OCI-M2 (cell line): ENCODE measurements around the gene NINJ2.
"Not testable (repeated sequence)": the region's sequence is repeated elsewhere in the genome, so short reads cannot be mapped to it uniquely, and the experiment has no call there.

Experiments used
- DNase-seq: peaks from one replicate; lab custom pipeline; 2025; ENCODE audit not compliant: unreplicated experiment; lab: John Stamatoyannopoulos, UW

Gene NINJ2

GRCh38 chr12:588024-588322, 75.3 kb downstream of the NINJ2 start:
- no peak for DNase-seq

- no peak for DNase-seq
These were observed 75.9 kb downstream of the NINJ2 start for GRCh38 chr12:587132-588023.

GRCh38 chr12:586318-587071, 76.8 kb downstream of the NINJ2 start:
- DNase-seq: no peak

- DNase-seq: no peak
These were observed 77.9 kb downstream of the NINJ2 start for GRCh38 chr12:585062-586061.

GRCh38 chr12:583251-583869, 79.9 kb downstream of the NINJ2 start:
- no peak for DNase-seq

GRCh38 chr12:581746-582145, 81.5 kb downstream of the NINJ2 start:
- DNase-seq: no peak

- no peak for DNase-seq
These were observed 81.9 kb downstream of the NINJ2 start for GRCh38 chr12:581321-581720.

GRCh38 chr12:580813-581212, 82.4 kb downstream of the NINJ2 start:
- DNase-seq: no peak

- DNase-seq: no peak
These were observed 83.7 kb downstream of the NINJ2 start for GRCh38 chr12:579420-580110.

- no peak for DNase-seq
These were observed 84.4 kb downstream of the NINJ2 start for GRCh38 chr12:578748-579419.

GRCh38 chr12:577994-578747, 85.1 kb downstream of the NINJ2 start:
- not testable (repeated sequence) for DNase-seq

GRCh38 chr12:576615-577110, 86.6 kb downstream of the NINJ2 start:
- no peak for DNase-seq

GRCh38 chr12:575948-576614, 87.2 kb downstream of the NINJ2 start:
- peak; percentile 20 for DNase-seq

GRCh38 chr12:575129-575502, 88.1 kb downstream of the NINJ2 start:
- DNase-seq: no peak

- no peak for DNase-seq
These were observed 88.6 kb downstream of the NINJ2 start for GRCh38 chr12:574475-575128.

GRCh38 chr12:573232-573631, 90.0 kb downstream of the NINJ2 start:
- DNase-seq: no peak

GRCh38 chr12:572532-572899, 90.7 kb downstream of the NINJ2 start:
- DNase-seq: no peak
